ENCODE data around the gene ZSCAN31. TPM values are rescaled to one million over a fixed set of nuclear protein-coding genes. Genes with fewer than 3 reads are reported as not detected.
"Not testable (repeated sequence)": the region's sequence is repeated elsewhere in the genome, so short reads cannot be mapped to it uniquely, and the experiment has no call there.

The ZSCAN31 gene
- total RNA-seq, 1 donor from 2014 or later, result 3.6 TPM

DNA sequence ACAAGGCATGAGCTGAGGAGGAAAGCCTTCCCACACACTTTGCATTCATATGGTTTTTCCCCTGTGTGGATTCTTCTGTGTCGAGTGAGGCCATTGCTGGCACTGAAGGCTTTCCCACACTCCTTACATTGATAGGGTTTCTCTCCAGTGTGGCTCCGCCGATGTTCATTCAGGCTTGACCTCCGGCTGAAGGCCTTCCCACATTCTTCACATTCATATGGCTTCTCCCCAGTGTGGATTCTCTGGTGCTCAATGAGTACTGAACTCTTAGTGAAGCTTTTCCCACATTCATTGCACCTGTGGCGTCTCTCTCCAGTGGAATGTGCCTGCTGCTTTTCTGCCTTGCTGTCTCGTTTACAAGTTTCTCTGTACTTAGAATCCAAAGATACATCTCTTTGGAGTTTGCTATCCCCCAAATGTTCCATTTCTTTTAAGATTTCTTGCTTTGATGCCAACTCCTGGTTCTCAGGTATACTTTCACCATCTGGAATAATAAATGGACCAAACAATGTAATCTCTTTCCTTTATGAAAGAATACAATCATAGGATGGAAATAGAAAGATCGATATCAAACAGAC is 9.5 kb downstream of the ZSCAN31 start:
- intact Hi-C loops (cut with micrococcal nuclease), result no loop called here
- DNase-seq (no peak), ATAC-seq (ENCODE audit: low read depth) (no peak)
- no peaks in the 10 kb centered on the region for H3K27me3 Mint-ChIP-seq
- H3K36me3 Mint-ChIP-seq (ENCODE audit: low read depth), result peaks cover 27% of the 10 kb centered on the region
- no peak overlapping the region for H3K27ac Mint-ChIP-seq
- POLR2A ChIA-PET, result no interaction called here
- no peaks in the 10 kb centered on the region for H3K4me1 Mint-ChIP-seq
- CTCF ChIA-PET, result no interaction called here
- peaks cover 35% of the 10 kb centered on the region for H3K9me3 Mint-ChIP-seq
- H3K4me3 Mint-ChIP-seq, result no peak overlapping the region
- TF ChIP-seq, protein P1, sequence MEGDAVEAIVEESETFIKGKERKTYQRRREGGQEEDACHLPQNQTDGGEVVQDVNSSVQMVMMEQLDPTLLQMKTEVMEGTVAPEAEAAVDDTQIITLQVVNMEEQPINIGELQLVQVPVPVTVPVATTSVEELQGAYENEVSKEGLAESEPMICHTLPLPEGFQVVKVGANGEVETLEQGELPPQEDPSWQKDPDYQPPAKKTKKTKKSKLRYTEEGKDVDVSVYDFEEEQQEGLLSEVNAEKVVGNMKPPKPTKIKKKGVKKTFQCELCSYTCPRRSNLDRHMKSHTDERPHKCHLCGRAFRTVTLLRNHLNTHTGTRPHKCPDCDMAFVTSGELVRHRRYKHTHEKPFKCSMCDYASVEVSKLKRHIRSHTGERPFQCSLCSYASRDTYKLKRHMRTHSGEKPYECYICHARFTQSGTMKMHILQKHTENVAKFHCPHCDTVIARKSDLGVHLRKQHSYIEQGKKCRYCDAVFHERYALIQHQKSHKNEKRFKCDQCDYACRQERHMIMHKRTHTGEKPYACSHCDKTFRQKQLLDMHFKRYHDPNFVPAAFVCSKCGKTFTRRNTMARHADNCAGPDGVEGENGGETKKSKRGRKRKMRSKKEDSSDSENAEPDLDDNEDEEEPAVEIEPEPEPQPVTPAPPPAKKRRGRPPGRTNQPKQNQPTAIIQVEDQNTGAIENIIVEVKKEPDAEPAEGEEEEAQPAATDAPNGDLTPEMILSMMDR (IDR thresholded peaks at IDR 0.05), result no peak

DNA sequence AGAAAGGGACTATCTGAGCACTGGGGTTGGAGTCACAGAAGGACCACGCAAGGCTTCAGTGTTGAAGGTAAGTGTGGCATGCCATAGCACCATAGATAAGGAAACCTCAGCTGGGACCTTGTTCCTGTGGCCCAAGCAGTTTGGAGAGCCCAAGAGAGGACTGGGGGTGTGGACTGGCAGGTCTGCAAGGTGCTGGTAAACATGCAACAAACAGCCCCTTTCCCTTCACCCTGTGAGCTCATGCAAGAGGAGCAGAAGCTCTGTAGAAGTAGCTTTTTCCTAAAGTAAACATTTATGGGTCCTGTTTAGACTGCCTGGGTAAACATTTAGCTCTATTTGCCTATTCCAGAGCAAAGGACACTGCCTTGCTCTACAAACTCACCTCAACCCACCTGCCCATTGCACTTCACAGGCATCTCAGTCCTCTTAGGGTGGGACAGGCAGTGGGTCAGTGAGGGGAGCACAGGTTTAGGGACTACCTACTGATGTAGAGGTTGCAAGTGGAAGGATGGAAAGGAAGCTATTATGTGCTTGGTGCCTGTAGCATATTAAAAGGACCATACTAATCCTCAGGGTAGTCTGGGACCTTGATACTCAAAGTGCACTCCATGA is 12.0 kb downstream of the ZSCAN31 start:
- no peaks in the 10 kb centered on the region for H3K4me1 Mint-ChIP-seq
- DNase-seq, result no peak
- H3K4me3 Mint-ChIP-seq, result no peak overlapping the region
- TF ChIP-seq, protein P1 (IDR thresholded peaks at IDR 0.05), result no peak
- H3K36me3 Mint-ChIP-seq (ENCODE audit: low read depth), result peaks cover 25% of the 10 kb centered on the region
- H3K27ac Mint-ChIP-seq, result no peak overlapping the region
- intact Hi-C loops (cut with micrococcal nuclease), result no loop called here
- ChIA-PET POLR2A (no interaction called here), CTCF (no interaction called here)
- ATAC-seq (ENCODE audit: low read depth), result no peak
- H3K27me3 Mint-ChIP-seq, result no peaks in the 10 kb centered on the region
- peaks cover 35% of the 10 kb centered on the region for H3K9me3 Mint-ChIP-seq

DNA sequence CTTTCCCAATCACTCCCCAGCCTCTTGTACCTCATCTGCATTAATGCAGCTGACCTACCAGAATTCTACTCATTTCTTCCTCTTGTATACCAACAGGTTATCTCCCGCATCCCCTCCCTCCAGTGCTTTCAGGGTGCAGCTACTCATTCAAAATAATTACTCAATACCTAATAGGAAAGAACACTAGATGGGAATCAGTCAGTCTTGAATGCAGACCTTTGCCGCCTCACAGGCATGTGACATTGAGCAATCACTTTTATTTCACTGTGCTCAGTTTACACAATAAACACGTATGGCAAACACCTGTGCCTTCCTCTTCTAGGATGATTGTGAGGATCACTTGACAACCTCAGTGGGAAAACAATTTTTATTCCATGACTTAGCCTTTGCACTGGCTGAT is 13.3 kb downstream of the ZSCAN31 start:
- H3K4me3 Mint-ChIP-seq, result no peak overlapping the region
- no peak for ATAC-seq (ENCODE audit: low read depth)
- TF ChIP-seq, protein P1 (IDR thresholded peaks at IDR 0.05), result no peak
- H3K27me3 Mint-ChIP-seq, result no peaks in the 10 kb centered on the region
- no peaks in the 10 kb centered on the region for H3K4me1 Mint-ChIP-seq
- CTCF ChIA-PET, result no interaction called here
- no peak overlapping the region for H3K27ac Mint-ChIP-seq
- peaks cover 30% of the 10 kb centered on the region for H3K9me3 Mint-ChIP-seq
- peaks cover 20% of the 10 kb centered on the region for H3K36me3 Mint-ChIP-seq (ENCODE audit: low read depth)
- no peak for DNase-seq
- POLR2A ChIA-PET, result no interaction called here
- intact Hi-C loops (cut with micrococcal nuclease), result no loop called here

DNA sequence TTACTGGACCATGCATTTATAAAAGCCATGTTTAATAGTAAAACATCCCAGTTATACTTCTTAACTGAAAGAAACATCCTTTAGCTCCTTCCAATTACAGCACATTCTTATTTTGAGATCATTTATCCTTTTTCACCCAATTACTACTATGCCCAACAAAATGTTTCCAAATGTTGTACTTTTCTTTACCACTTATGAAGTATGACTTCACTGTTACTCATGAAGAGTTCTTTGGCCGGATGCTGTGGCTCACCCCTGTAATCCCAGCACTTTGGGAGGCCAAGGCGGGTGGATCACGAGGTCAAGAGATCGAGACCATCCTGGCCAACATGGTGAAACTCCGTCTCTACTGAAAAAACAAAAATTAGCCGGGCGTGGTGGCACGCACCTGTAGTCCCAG is 18.1 kb downstream of the ZSCAN31 start:
- H3K4me3 Mint-ChIP-seq; intact Hi-C loops (cut with micrococcal nuclease); H3K9me3 Mint-ChIP-seq; H3K36me3 Mint-ChIP-seq (ENCODE audit: low read depth); H3K4me1 Mint-ChIP-seq; DNase-seq; ATAC-seq (ENCODE audit: low read depth); H3K27me3 Mint-ChIP-seq; POLR2A ChIA-PET; CTCF ChIA-PET; H3K27ac Mint-ChIP-seq: not testable (repeated sequence)

DNA sequence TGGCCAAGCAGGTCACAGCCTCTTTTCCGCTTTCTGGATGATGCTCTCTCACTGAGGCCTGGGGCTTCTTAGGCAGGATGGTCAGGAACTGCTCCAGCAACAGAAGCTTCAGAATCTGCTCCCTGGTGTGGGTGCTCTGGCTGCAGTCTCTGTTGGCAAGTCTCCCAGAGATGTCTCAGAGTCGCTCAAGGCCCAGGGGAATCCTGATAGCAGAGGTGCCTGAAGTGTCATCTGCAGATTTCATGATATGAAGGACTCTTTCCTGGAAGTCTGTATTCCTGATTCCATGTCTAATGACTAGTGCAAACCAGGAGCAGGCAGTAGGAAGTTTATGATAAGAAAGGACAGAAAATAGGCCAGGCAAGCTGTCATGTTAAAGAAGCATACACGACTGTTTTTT is 20.3 kb downstream of the ZSCAN31 start:
- TF ChIP-seq, protein P1 (IDR thresholded peaks at IDR 0.05), result no peak
- H3K36me3 Mint-ChIP-seq (ENCODE audit: low read depth), result no peaks in the 10 kb centered on the region
- peaks cover 4% of the 10 kb centered on the region for H3K27me3 Mint-ChIP-seq
- no peaks in the 10 kb centered on the region for H3K4me1 Mint-ChIP-seq
- H3K9me3 Mint-ChIP-seq, result peaks cover under 1% of the 10 kb centered on the region
- no peak for DNase-seq
- H3K4me3 Mint-ChIP-seq, result no peak overlapping the region
- ATAC-seq (ENCODE audit: low read depth), result no peak
- ChIA-PET POLR2A (no interaction called here), CTCF (no interaction called here)
- no peak overlapping the region for H3K27ac Mint-ChIP-seq
- intact Hi-C loops (cut with micrococcal nuclease), result no loop called here

DNA sequence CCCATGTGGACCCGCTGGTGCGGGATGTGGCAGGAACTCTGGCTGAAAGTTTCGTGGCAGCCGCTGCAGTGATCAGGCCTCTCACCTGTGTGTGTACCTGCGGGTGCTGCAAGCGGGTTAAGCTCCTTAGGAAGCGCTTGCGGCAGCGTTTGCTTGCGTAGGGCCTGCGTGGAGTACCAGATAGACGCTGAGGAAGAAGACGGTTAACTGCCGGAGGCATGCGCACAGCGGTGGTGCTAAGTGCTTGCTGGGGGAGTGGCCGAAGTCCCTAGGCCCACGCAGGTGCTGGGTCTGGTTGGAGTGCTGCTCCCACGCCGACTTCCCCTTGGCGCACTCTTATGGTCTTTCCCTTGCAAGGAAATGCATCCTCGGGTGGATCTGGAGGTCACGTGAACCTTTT is 23.0 kb downstream of the ZSCAN31 start:
- intact Hi-C loops (cut with micrococcal nuclease), result no loop called here
- TF ChIP-seq, protein P1 (IDR thresholded peaks at IDR 0.05), result no peak
- Mint-ChIP-seq H3K36me3 (ENCODE audit: low read depth) (no peaks in the 10 kb centered on the region), H3K9me3 (no peaks in the 10 kb centered on the region), H3K4me3 (no peak overlapping the region), H3K27ac (no peak overlapping the region), H3K27me3 (peaks cover 4% of the 10 kb centered on the region), H3K4me1 (no peaks in the 10 kb centered on the region)
- no peak for DNase-seq
- ChIA-PET POLR2A (no interaction called here), CTCF (no interaction called here)
- no peak for ATAC-seq (ENCODE audit: low read depth)

All from activated B cell treated with CpG ODN at 0.5 μM for 24 hours (primary cell).